Calu3 (cell line): ENCODE measurements around the gene RNF39. TPM values are rescaled to one million over a fixed set of nuclear protein-coding genes. Genes with fewer than 3 reads are reported as not detected.
A peak's percentile ranks its signal among the peaks of the same experiment; 100 is the strongest.

Source experiments
- BruUV-seq: library from RNA; stranded (reverse); fragments of 400-500 nt; replicated peaks from 2 replicates; lab custom pipeline; 2021; lab: Mats Ljungman, UMichigan
- CTCF ChIA-PET: fragments of 300-600 bp; sonication (Branson Sonifier 250); formaldehyde crosslinking; loops from one replicate; lab custom pipeline; 2022; ENCODE audit warnings: antibody characterized with exemption; lab: Charles Lee
- DNase-seq: peaks from one replicate; pipeline ENCODE4 v3.0.0; 2022
- H3K27ac Mint-ChIP-seq: one replicate; pipeline ENCODE4 v1.8.0; 2022; ENCODE audit warnings: mixed read lengths; ENCODE audit not compliant: unreplicated experiment
- H3K27me3 Mint-ChIP-seq: one replicate; pipeline ENCODE4 v1.8.0; 2022; ENCODE audit warnings: mixed read lengths; ENCODE audit not compliant: unreplicated experiment
- H3K36me3 Mint-ChIP-seq: one replicate; pipeline ENCODE4 v1.8.0; 2022; ENCODE audit warnings: mild to moderate bottlenecking, moderate library complexity, mixed read lengths; ENCODE audit not compliant: insufficient read depth, unreplicated experiment
- H3K4me1 Mint-ChIP-seq: one replicate; pipeline ENCODE4 v1.8.0; 2022; ENCODE audit warnings: mild to moderate bottlenecking, low read depth, mixed read lengths; ENCODE audit not compliant: unreplicated experiment
- H3K4me3 Mint-ChIP-seq: one replicate; pipeline ENCODE4 v1.8.0; 2022; ENCODE audit warnings: mild to moderate bottlenecking, low read depth, moderate library complexity, mixed read lengths; ENCODE audit not compliant: unreplicated experiment
- H3K9me3 Mint-ChIP-seq: one replicate; pipeline ENCODE4 v1.8.0; 2022; ENCODE audit warnings: low read depth, mixed read lengths; ENCODE audit not compliant: unreplicated experiment
- intact Hi-C: fragments of 100-400 bp; cut with micrococcal nuclease; formaldehyde crosslinking; loops from one replicate; pipeline ENCODE4 v1.10.0; 2022; ENCODE audit not compliant: unreplicated experiment
- total RNA-seq: library from RNA; stranded (reverse); gene quantifications from 2 replicates; pipeline ENCODE4 v1.2.3, GENCODE V29; 2022
- TF ChIP-seq, protein P1 (sequence below): fragments of 200-600 bp; IDR thresholded peaks from one replicate; pipeline ENCODE4 v1.8.0; 2022; ENCODE audit warnings: antibody characterized with exemption; ENCODE audit not compliant: unreplicated experiment

Gene RNF39
- total RNA-seq, 1 experiment from 2014 or later, result 1.3 TPM

DNA sequence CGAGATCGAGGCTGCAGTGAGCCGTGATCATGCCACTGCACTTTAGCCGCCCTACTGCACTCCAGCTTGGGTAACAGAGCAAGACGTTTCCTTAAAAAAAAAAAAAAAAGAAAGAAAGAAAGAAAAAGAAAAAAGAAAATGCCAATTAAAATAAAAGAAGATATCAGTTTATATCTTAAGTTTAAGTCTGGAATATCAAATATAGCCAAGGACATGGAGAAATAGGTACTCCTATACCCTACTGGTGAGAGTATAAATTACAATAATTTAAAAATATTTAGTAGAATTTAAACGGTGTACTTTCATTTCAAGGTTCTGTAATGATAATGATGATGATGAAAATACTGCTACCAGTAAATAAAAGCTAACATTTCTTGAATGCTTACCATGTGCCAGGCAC is 41.2 kb upstream of the RNF39 start:
- BruUV-seq, result no TSS peak
- CTCF ChIA-PET, result interaction anchor here (0.7 to 1.7 kb wide), 2 partner anchors 15 to 142 kb away, joined by 3 to 4 read pairs; no protein-coding TSS in a partner anchor
- no peak overlapping the region for H3K4me3 Mint-ChIP-seq
- H3K27ac Mint-ChIP-seq, result no peak overlapping the region
- peaks cover 38% of the 10 kb centered on the region for H3K4me1 Mint-ChIP-seq
- peaks cover 34% of the 10 kb centered on the region for H3K36me3 Mint-ChIP-seq
- H3K9me3 Mint-ChIP-seq, result no peaks in the 10 kb centered on the region
- TF ChIP-seq, protein P1, sequence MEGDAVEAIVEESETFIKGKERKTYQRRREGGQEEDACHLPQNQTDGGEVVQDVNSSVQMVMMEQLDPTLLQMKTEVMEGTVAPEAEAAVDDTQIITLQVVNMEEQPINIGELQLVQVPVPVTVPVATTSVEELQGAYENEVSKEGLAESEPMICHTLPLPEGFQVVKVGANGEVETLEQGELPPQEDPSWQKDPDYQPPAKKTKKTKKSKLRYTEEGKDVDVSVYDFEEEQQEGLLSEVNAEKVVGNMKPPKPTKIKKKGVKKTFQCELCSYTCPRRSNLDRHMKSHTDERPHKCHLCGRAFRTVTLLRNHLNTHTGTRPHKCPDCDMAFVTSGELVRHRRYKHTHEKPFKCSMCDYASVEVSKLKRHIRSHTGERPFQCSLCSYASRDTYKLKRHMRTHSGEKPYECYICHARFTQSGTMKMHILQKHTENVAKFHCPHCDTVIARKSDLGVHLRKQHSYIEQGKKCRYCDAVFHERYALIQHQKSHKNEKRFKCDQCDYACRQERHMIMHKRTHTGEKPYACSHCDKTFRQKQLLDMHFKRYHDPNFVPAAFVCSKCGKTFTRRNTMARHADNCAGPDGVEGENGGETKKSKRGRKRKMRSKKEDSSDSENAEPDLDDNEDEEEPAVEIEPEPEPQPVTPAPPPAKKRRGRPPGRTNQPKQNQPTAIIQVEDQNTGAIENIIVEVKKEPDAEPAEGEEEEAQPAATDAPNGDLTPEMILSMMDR, result no peak
- no peaks in the 10 kb centered on the region for H3K27me3 Mint-ChIP-seq
- intact Hi-C loops, result no loop called here
- DNase-seq, result no peak

GRCh38 chr6:30113841-30114240 is 38.3 kb upstream of the RNF39 start:
- peak overlapping the region; percentile 73 for H3K27ac Mint-ChIP-seq
- intact Hi-C loops, result loop anchor here (1.0 kb wide), 2 partner anchors 11 to 17 kb away; no protein-coding TSS in a partner anchor
- TF ChIP-seq, protein P1, result no peak
- DNase-seq, result no peak
- BruUV-seq, result no TSS peak
- H3K9me3 Mint-ChIP-seq, result no peaks in the 10 kb centered on the region
- no peaks in the 10 kb centered on the region for H3K27me3 Mint-ChIP-seq
- peaks cover 25% of the 10 kb centered on the region for H3K4me1 Mint-ChIP-seq
- H3K36me3 Mint-ChIP-seq, result peaks cover 50% of the 10 kb centered on the region
- H3K4me3 Mint-ChIP-seq, result peak overlapping the region; percentile 70
- CTCF ChIA-PET, result interaction anchor here (1.8 to 5.1 kb wide), 2 partner anchors 9 to 16 kb away, joined by 7 to 31 read pairs; no protein-coding TSS in a partner anchor

- TF ChIP-seq, protein P1, result no peak
- peak; percentile 77 for DNase-seq
- CTCF ChIA-PET, result interaction anchor here (0.7 to 5.1 kb wide), 6 partner anchors 9 to 286 kb away, joined by 3 to 31 read pairs (median 5); no protein-coding TSS in a partner anchor
- peak within 1 kb of the TSS; percentile 70 for H3K4me3 Mint-ChIP-seq
- peaks cover 56% of the 10 kb centered on the region for H3K36me3 Mint-ChIP-seq
- no peaks in the 10 kb centered on the region for H3K9me3 Mint-ChIP-seq
- H3K27ac Mint-ChIP-seq, result peak within 1 kb of the TSS; percentile 73
- peaks cover 27% of the 10 kb centered on the region for H3K4me1 Mint-ChIP-seq
- H3K27me3 Mint-ChIP-seq, result no peaks in the 10 kb centered on the region
- intact Hi-C loops, result loop anchor here (1.0 kb wide), 2 partner anchors 10 to 18 kb away; no protein-coding TSS in a partner anchor
- no TSS peak for BruUV-seq
These were observed 37.6 kb upstream of the RNF39 start, which contains the start of gene TRIM31 for GRCh38 chr6:30113003-30113759. TSS of gene TRIM31 (minus strand) at chr6:30113090. CDS start at chr6:30112805, 285 bp downstream.

GRCh38 chr6:30112402-30112994 is 36.9 kb upstream of the RNF39 start:
- CTCF ChIA-PET, result interaction anchor here (0.7 to 5.1 kb wide), 8 partner anchors 9 to 287 kb away, joined by 3 to 31 read pairs (median 4); partner anchors contain the start of gene HLA-A
- Mint-ChIP-seq H3K27me3 (no peaks in the 10 kb centered on the region), H3K4me1 (peaks cover 34% of the 10 kb centered on the region), H3K4me3 (peak overlapping the region; percentile 70), H3K27ac (peak overlapping the region; percentile 73), H3K9me3 (no peaks in the 10 kb centered on the region), H3K36me3 (peaks cover 63% of the 10 kb centered on the region)
- peak; percentile 41 for DNase-seq
- BruUV-seq, result TSS peak; percentile 80
- intact Hi-C loops, result no loop called here
- TF ChIP-seq, protein P1, result no peak
